Measurements from ENCODE around the gene RAI1.

The RAI1 gene

GRCh38 chr17:17742688-17743390 is 61.6 kb downstream of the RAI1 start:
- no peak overlapping the region for H3K4me3 ChIP-seq (replicated peaks; ENCODE audit: low read depth, low read length)
- DNase-seq (ENCODE audit: low read depth) = no peak
- no peak for TF ChIP-seq CTCF (IDR thresholded peaks at IDR 0.05; ENCODE audit: low read length, missing control alignments)

DNA sequence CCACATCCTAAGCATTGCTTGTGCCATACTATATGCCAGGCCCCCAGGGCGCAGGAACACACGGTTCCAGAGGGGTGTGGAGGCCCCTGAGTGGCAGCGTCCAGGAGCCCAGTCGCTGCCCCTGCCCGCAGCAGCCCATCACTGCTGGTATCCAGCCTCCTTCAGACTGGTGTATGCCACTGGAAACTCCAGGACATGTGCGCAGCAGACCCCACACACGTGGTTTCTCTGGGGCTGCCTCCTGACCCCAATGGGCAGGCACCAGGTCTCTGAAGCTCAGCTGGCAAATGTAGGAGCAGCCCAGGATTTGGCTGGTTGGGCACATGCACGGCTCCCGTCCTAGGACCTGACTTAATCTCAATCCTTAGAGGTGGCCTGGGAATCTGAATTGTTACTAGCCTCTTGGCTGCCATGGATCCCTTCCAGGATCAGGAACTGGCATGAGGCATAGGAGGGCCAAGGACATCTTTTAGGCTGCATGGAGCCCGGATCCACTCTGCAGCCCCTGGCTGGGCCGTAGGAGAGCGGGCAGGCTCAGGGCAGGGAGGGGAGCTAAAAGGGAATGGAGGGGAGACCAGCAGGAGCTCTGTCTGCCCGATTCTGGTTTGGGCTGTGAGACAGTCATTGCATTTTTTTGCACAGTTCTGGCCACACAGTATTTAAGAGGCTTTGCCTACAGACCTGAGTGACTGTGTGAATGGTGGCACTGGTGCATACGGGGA is 62.3 kb downstream of the RAI1 start:
- H3K4me3 ChIP-seq (replicated peaks; ENCODE audit: low read depth, low read length) = no peak overlapping the region
- DNase-seq (ENCODE audit: low read depth) = no peak
- no peak for TF ChIP-seq CTCF (IDR thresholded peaks at IDR 0.05; ENCODE audit: low read length, missing control alignments)

GRCh38 chr17:17744116-17744515 is 62.9 kb downstream of the RAI1 start:
- DNase-seq (ENCODE audit: low read depth) = no peak
- H3K4me3 ChIP-seq (replicated peaks; ENCODE audit: low read depth, low read length) = no peak overlapping the region
- TF ChIP-seq CTCF (IDR thresholded peaks at IDR 0.05; ENCODE audit: low read length, missing control alignments) = no peak

DNA sequence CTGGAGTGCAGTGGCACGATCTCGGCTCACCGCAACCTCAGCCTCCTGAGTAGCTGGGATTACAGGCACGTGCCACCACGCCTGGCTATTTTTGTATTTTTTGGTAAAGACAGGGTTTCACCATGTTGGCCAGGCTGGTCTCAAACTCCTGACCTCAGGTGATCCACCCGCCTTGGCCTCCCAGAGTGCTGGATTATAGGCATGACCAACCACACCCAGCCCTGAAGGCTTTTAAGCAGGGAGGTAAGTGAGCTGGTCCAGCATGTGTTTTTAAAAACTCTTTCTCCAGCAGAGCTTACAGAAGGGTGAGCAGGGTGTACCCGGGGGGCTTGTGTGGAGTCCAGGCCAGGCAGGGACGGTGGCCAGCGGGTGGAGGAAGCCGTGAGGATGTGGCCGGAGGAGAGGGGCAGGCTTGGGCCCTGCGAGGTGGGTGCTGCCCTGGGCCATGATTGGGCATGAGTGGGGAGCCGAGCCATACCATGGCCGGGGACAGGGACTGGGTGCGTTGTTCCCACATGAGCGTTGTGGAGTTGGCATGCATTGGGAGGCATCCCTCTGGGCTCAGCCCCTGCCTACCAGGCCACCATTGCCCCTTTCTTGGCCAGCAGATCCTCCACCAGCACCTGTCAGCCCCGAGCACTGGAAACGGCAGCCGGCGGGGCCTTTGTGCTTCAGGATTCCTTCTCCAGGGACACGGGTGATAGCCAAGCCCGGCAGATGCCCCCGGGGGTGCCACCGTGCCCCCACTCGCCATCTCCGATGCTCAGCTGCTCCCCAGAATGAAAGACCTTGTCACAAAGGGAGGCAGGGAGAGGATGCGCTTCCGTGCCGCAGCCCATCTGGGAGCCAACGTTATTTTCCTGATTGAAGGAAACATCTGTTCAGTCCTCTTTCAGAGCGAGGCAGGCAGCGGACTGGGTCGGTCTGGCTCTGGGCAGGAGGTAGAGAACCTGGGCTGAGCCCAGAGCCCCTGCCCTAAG is 64.5 kb downstream of the RAI1 start:
- DNase-seq (ENCODE audit: low read depth) = no peak
- no peak for TF ChIP-seq CTCF (IDR thresholded peaks at IDR 0.05; ENCODE audit: low read length, missing control alignments)
- H3K4me3 ChIP-seq (replicated peaks; ENCODE audit: low read depth, low read length) = no peak overlapping the region

GRCh38 chr17:17748179-17748578 is 66.9 kb downstream of the RAI1 start:
- no peak for DNase-seq (ENCODE audit: low read depth)
- TF ChIP-seq CTCF (IDR thresholded peaks at IDR 0.05; ENCODE audit: low read length, missing control alignments) = no peak
- H3K4me3 ChIP-seq (replicated peaks; ENCODE audit: low read depth, low read length) = no peak overlapping the region

- no peak for DNase-seq (ENCODE audit: low read depth)
- no peak overlapping the region for H3K4me3 ChIP-seq (replicated peaks; ENCODE audit: low read depth, low read length)
- TF ChIP-seq CTCF (IDR thresholded peaks at IDR 0.05; ENCODE audit: low read length, missing control alignments) = no peak
These were observed 67.3 kb downstream of the RAI1 start for GRCh38 chr17:17748604-17749003.
